ENCODE measurements around the gene KIF4A. TPM values are rescaled to one million over a fixed set of nuclear protein-coding genes. Genes with fewer than 3 reads are reported as not detected.
"Not testable (repeated sequence)": the region's sequence is repeated elsewhere in the genome, so short reads cannot be mapped to it uniquely, and the experiment has no call there.

Gene KIF4A
- total RNA-seq, 4 donors from 2014 or later, result under 0.01 to 11.1 TPM; not detected in 2

DNA sequence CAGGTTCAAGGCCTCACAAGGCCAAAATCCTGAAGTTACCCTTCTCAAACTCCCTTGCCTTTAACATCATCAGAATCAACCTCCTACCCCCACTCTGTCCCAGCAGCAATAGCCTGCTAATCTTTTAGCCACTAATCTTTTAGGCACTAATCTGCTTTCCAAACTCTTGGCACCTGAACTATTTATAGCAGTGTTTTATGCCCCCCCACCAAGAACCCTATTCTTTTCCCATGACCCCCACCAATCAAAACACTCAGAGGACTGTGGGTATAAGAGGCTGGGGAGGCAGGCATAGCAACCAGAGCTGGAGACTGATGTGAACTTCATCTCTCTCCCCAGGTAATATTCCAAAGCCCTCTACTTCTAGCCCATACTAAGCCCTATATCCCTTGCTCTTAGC lies 21.9 kb upstream of the KIF4A start, which contains the start of gene ARR3:
Gene ARR3, plus strand, starts transcription at position 301 of the 400 bp plus-strand sequence. CDS start 1,052 bp downstream, outside the sequence.
- TF ChIP-seq POLR2A (IDR thresholded peaks at IDR 0.05), result no peak
- TF ChIP-seq, protein P1, sequence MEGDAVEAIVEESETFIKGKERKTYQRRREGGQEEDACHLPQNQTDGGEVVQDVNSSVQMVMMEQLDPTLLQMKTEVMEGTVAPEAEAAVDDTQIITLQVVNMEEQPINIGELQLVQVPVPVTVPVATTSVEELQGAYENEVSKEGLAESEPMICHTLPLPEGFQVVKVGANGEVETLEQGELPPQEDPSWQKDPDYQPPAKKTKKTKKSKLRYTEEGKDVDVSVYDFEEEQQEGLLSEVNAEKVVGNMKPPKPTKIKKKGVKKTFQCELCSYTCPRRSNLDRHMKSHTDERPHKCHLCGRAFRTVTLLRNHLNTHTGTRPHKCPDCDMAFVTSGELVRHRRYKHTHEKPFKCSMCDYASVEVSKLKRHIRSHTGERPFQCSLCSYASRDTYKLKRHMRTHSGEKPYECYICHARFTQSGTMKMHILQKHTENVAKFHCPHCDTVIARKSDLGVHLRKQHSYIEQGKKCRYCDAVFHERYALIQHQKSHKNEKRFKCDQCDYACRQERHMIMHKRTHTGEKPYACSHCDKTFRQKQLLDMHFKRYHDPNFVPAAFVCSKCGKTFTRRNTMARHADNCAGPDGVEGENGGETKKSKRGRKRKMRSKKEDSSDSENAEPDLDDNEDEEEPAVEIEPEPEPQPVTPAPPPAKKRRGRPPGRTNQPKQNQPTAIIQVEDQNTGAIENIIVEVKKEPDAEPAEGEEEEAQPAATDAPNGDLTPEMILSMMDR (IDR thresholded peaks at IDR 0.05), result no peak
- H3K27me3 ChIP-seq, result no peaks in the 10 kb centered on the region
- no peak within 1 kb of the TSS for H3K27ac ChIP-seq
- DNase-seq, result no peak
- no peaks in the 10 kb centered on the region for H3K36me3 ChIP-seq
- intact Hi-C loops (cut with DNase I; ENCODE audit: low total_unique reads), result no loop called here
- H3K4me1 ChIP-seq, result no peaks in the 10 kb centered on the region
- H3K4me3 ChIP-seq, result no peak within 1 kb of the TSS
- no peaks in the 10 kb centered on the region for H3K9me3 ChIP-seq

- H3K27me3 ChIP-seq; H3K4me3 ChIP-seq; DNase-seq; H3K4me1 ChIP-seq; H3K27ac ChIP-seq; H3K9me3 ChIP-seq; intact Hi-C loops (cut with DNase I; ENCODE audit: low total_unique reads); H3K36me3 ChIP-seq: not testable (repeated sequence)
These were observed 15.9 kb upstream of the KIF4A start for GRCh38 chrX:70274029-70274428.

DNA sequence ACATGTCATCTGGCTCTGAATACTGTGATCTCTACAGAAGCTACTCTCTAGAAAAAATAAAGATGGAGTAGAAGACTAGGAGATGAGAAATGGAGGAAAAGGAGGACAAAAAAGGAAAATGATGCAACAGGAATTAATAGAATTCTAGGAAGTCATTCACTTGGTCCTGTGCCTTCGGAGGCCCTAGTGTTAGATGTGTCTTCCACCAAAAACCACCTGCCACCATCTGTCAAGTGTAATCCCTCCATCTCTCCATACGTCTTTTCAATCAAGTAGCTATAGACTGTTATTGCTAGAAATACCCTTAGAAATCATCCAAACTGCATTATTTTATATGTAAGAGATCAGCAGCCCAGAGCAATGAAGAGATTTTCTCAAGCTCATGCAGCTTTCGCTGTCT lies 10.8 kb upstream of the KIF4A start:
- H3K4me1 ChIP-seq, result no peaks in the 10 kb centered on the region
- intact Hi-C loops (cut with DNase I; ENCODE audit: low total_unique reads), result no loop called here
- DNase-seq, result no peak
- H3K27me3 ChIP-seq, result no peaks in the 10 kb centered on the region
- no peak overlapping the region for H3K27ac ChIP-seq
- TF ChIP-seq POLR2A (IDR thresholded peaks at IDR 0.05), result no peak
- TF ChIP-seq, protein P1 (IDR thresholded peaks at IDR 0.05), result no peak
- no peaks in the 10 kb centered on the region for H3K36me3 ChIP-seq
- H3K9me3 ChIP-seq, result no peaks in the 10 kb centered on the region
- H3K4me3 ChIP-seq, result no peak overlapping the region

DNA sequence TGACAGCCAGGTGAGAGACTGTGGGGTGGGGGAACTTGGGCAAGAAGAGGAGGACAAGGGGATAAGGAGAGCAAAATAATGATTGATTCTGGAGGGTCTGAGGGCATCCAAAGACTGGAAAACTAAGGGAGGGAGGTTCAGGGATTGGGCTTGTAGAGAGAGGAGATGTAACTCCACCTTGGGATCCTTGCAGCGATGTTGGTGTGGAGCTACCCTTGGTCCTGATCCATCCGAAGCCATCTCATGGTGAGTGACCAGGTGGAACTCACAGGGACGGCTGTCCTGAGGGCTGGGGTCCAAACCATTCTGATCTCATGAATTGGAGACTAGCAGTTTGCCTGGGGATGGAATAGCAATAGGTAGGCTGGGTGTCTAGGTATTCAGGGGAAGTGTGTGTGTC lies 9.3 kb upstream of the KIF4A start:
- H3K9me3 ChIP-seq, result no peaks in the 10 kb centered on the region
- TF ChIP-seq, protein P1 (IDR thresholded peaks at IDR 0.05), result no peak
- TF ChIP-seq POLR2A (IDR thresholded peaks at IDR 0.05), result no peak
- H3K27ac ChIP-seq, result no peak overlapping the region
- H3K4me1 ChIP-seq, result no peaks in the 10 kb centered on the region
- DNase-seq, result no peak
- H3K4me3 ChIP-seq, result no peak overlapping the region
- intact Hi-C loops (cut with DNase I; ENCODE audit: low total_unique reads), result no loop called here
- H3K36me3 ChIP-seq, result no peaks in the 10 kb centered on the region
- H3K27me3 ChIP-seq, result no peaks in the 10 kb centered on the region

DNA sequence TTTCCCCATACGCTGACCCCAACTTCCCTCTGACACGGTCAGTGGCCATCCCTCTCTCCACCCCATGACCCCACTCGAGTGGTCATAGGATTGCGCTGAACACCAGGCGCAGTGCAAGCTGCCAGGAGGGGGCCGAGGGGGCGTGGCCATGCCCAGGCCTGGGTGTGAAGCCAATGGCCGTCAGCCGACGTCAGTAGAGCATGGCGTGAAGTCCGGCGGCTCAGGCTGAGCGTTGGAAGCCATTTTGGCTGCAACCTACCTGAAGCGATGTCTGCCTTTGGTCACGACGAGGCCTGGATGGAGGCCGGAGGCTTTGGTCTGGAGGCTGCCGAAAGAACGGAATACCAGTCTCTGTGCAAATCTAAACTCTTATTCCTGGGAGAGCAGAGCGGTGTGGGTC lies 8.0 kb upstream of the KIF4A start, which contains the start of gene RAB41:
Gene RAB41, plus strand, starts transcription at position 222 of the 400 bp plus-strand sequence. Its CDS starts 46 bp downstream, at position 268.
- intact Hi-C loops (cut with DNase I; ENCODE audit: low total_unique reads), result no loop called here
- DNase-seq, result no peak
- Histone ChIP-seq H3K4me1 (no peaks in the 10 kb centered on the region), H3K36me3 (no peaks in the 10 kb centered on the region), H3K27ac (no peak within 1 kb of the TSS), H3K9me3 (no peaks in the 10 kb centered on the region), H3K4me3 (no peak within 1 kb of the TSS), H3K27me3 (no peaks in the 10 kb centered on the region)
- no peak for TF ChIP-seq POLR2A (IDR thresholded peaks at IDR 0.05)
- TF ChIP-seq, protein P1 (IDR thresholded peaks at IDR 0.05), result no peak

All from uterus (tissue), 4 donors.